GM20000 (cell line): ENCODE results near the gene SRRM3.
A peak's percentile ranks its signal among the peaks of the same experiment; 100 is the strongest.
"Not testable (repeated sequence)": the region's sequence is repeated elsewhere in the genome, so short reads cannot be mapped to it uniquely, and the experiment has no call there.

Experiments used
- DNase-seq: peaks from one replicate; pipeline ENCODE4 v3.0.0; 2012; ENCODE audit warnings: low spot score
- TF ChIP-seq, protein P1 (sequence below): IDR thresholded peaks from 2 replicates; pipeline ENCODE4 v1.5.1; 2012; ENCODE audit warnings: mild to moderate bottlenecking, control low read depth; ENCODE audit errors: extremely low read depth, missing control alignments

SRRM3 gene

DNA sequence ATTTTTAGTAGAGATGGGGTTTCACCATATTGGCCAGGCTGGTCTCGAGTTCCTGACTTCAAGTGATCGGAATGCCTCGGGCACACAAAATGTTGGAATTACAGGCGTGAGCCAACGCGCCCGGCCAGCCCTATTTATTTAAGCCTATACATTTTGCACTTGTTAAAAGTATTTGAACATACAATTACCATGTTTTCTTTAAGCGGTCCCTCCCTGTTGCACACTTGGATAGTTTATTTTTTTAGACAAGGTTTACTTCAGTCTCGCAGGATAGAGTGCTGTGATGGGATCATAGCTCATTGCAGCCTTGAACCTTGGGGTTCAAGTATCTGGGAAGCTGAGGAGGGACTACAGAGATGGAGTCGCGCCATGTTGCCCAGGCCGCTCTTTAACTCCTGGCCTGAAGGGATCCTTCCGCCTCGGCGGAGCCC is 35.7 kb upstream of the SRRM3 start:
- TF ChIP-seq, protein P1, sequence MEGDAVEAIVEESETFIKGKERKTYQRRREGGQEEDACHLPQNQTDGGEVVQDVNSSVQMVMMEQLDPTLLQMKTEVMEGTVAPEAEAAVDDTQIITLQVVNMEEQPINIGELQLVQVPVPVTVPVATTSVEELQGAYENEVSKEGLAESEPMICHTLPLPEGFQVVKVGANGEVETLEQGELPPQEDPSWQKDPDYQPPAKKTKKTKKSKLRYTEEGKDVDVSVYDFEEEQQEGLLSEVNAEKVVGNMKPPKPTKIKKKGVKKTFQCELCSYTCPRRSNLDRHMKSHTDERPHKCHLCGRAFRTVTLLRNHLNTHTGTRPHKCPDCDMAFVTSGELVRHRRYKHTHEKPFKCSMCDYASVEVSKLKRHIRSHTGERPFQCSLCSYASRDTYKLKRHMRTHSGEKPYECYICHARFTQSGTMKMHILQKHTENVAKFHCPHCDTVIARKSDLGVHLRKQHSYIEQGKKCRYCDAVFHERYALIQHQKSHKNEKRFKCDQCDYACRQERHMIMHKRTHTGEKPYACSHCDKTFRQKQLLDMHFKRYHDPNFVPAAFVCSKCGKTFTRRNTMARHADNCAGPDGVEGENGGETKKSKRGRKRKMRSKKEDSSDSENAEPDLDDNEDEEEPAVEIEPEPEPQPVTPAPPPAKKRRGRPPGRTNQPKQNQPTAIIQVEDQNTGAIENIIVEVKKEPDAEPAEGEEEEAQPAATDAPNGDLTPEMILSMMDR, result no peak
- no peak for DNase-seq

DNA sequence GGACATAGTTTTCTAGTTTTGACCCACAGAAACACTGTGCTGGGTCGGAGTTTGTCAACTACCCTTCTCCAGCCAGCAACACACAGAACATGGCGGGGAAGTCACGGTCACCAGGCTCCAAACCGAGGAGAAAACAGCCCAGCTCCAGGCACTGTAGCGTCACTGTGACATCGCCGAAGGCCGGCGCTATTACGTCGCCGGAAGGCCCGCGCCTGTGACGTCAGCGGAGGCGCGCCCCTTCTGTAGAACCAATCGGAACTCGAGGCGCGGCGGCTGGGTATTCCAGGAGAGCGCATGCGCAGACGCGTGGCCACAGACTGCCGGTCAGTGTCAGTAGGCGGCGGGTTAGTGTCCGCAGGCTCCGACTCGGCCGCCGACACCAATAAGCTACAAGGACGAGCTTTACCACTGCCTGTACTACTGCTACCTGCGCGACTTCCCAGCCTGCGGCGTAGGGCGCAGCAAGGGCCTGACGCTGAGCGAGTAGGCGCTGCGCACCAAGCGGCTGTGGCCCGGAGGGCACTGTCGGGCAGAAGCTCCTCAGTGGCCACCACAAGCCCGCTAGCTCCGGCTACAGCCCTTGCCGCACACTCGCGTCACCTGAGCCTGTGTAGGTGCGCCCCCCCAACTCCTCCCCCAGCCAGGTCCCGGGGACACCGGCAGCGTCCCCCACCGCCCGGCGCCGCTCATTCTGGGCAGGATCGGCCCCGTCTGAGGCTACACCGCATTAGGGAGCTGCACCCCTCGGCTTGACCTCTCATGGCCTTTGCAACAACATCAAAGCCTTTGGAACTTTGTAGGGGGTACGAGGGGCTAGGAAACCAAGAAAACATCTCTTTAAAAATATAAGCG is 35.1 kb upstream of the SRRM3 start:
- TF ChIP-seq, protein P1, result no peak
- DNase-seq, result peak; percentile 93

DNA sequence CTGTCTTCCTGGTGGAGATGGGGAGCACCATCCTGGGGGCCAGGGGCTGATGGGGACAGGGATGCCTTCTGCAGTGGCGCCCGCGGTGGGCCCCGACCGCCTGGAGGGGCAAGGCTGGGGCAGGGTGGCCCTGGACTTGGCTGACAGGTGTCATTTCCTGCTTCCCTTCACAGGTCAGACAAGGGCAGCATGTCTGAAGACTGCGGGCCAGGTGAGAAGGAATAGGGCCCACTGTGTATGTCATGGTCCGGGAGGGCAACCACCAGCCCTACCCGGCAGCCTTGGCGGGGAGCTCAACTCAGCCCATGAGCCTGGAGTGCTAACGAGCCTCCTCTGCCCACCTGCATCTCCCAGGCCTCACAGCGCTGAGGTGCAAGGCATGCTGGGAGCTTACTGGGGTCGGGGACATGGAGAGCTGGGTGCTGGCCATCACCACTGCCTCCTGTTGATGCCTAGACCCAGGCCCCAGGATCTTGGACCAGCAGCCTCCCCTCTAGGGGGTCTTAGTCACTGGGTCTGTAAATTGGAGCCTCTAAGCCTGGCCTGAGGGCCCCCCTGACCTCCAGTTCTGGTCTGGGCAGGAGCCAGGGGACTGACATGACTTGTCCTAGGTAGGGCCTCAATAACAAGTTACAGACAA is 28.0 kb upstream of the SRRM3 start:
- no peak for DNase-seq
- TF ChIP-seq, protein P1, result no peak

DNA sequence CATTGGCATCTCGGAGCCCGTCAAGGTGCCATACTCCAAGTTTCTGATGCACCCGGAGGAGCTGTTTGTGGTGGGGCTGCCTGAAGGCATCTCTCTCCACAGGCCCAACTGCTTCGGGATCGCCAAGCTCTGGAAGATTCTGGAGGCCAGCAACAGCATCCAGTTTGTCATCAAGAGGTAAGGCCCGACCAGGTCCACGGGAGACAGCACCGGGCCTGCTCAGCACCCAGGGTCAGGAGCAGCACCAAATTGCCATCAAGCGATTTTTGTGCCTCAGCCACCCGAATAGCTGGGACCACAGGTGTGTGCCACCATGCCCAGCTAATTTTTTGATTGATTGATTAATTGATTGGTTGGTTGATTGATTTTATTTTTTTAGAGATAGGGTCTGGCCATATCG is 24.7 kb upstream of the SRRM3 start:
- not testable (repeated sequence) for DNase-seq

DNA sequence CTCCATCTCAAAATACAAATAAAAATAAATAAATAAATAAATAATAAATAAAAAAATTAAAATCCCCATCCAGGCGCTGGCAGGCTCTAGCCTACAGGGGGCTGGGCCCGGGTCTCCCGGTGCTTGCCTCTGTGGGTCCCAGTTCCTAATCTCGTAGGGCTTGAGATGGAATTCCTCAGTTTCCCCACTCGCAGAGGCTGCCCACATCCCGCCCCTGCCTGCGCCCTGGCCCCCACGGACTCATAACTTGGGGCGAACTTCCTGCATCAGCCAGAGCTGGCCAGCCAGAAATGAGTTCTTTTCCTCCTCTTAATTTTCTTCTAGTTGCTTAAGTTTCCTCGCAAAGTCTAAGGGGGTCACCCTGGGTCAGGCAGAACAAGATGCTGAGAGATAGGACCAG is 22.0 kb upstream of the SRRM3 start:
- DNase-seq, result no peak
- TF ChIP-seq, protein P1, result no peak

DNA sequence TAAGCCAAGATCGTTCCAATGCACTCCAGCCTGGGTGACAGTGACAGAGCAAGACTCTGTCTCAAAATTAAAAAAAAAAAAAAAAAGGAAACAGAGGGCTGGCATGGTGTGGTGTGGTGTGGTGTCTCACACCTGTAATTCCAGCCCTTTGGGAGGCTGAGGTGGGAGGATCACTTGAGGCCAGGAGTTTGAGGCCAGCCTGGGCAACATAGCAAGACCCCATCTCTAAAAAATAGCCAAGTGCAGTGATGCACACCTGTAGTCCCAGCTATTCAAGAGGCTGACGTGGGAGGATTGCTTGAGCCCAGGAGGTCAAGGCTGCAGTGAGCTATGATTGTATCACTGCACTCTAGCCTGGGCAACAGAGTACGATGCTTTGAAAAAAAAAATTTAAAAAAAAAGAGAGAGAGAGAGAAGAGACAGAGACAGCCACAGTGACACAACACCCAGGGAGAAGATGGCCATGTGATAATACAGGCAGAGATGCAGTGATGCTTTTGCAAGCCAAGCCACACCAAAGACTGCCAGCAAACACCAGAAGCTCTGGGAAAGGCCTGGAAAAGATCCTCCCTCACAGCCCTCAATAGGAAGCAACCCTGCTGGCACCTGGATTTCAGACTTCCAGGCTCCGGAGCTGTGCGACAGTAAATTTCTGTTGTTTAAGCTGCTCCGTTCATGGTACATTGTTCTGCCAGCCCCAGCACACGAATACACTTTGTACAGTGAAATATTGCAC is 19.3 kb upstream of the SRRM3 start:
- TF ChIP-seq, protein P1, result no peak
- no peak for DNase-seq

DNA sequence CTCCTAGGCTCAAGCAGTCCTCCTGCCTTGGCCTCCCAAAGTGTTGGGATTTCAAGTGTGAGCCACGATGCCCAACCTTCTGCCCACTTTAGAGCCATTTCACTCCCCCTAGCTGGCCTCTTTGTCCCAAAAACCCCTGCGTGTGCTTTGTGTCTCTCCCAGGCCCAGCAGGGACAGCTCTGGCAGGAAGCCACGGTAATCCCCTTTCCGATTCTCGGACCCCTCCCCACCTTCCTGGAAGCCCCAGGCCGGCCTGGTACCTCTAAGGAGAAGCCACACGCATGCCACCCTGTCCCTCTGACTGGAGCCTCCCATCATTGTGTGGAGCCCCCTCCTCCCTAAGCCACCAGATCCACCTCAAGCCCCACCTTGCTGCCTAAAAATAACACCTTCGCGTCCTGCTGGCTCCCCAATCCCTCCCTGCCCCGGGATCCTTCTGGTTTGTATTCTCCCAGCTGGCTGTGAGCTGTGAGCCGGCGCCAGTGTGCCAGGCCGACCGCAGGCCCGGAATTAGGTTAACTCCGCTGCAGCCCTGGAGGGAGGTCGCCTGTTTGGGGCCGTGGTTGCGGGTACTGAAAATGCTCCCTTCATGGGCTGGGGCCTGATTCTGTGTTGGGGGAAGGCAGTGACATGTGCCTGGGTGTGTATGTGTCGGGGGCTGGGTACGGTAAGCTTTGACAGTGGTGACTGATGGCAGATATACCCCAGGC is 16.4 kb upstream of the SRRM3 start:
- DNase-seq, result no peak
- TF ChIP-seq, protein P1, result no peak
